Suprapubic skin (tissue), 4 donors: ENCODE results near the gene MYNN. TPM values are rescaled to one million over a fixed set of nuclear protein-coding genes. Genes with fewer than 3 reads are reported as not detected.

Source experiments
- DNase-seq, 2 donors: peaks; one replicate each; pipeline ENCODE4 v3.0.0-alpha.2; 2019; ENCODE audit warnings: low spot score in 2 of 2
- H3K27ac ChIP-seq: fragments of 200-600 bp; sonication (generic); one replicate; pipeline ENCODE4 v1.5.1; 2019
- H3K27me3 ChIP-seq: fragments of 200-600 bp; sonication (generic); one replicate; pipeline ENCODE4 v1.5.1; 2019
- H3K36me3 ChIP-seq: fragments of 200-600 bp; sonication (generic); one replicate; pipeline ENCODE4 v1.5.1; 2019
- H3K4me1 ChIP-seq: fragments of 200-600 bp; sonication (generic); one replicate; pipeline ENCODE4 v1.5.1; 2019
- H3K4me3 ChIP-seq: fragments of 200-600 bp; sonication (generic); one replicate; pipeline ENCODE4 v1.5.1; 2019; ENCODE audit warnings: mild to moderate bottlenecking
- H3K9me3 ChIP-seq: fragments of 200-600 bp; sonication (generic); one replicate; pipeline ENCODE4 v1.5.1; 2019
- EP300 ChIP-seq: sonication (generic); formaldehyde crosslinking; IDR thresholded peaks from one replicate; pipeline ENCODE4 v1.6.1; 2017; ENCODE audit warnings: antibody characterized with exemption
- POLR2A ChIP-seq, 2 donors: fragments of 450-650 bp; IDR thresholded peaks; one replicate each; pipeline ENCODE4 v1.6.1; 2017; ENCODE audit warnings: antibody characterized with exemption in 2 of 2, mild to moderate bottlenecking in 2 of 2, moderate library complexity in 2 of 2
- POLR2AphosphoS5 ChIP-seq, 3 donors: sonication (generic); formaldehyde crosslinking; IDR thresholded peaks; one replicate each; pipeline ENCODE4 v1.6.1; 2017; ENCODE audit warnings: antibody characterized with exemption in 3 of 3
- WGBS: methylation state at CpG from one replicate; pipeline ENCODE4 v1.1.5; 2018; 5-methylcytosine and 5-hydroxymethylcytosine counted together
- total RNA-seq, 4 donors: library from RNA; depleted of rRNA; stranded (reverse); fragments of >200 nt; gene quantifications; one replicate each; pipeline ENCODE4 v1.1.0, GENCODE V29; 2016
- TF ChIP-seq, protein P1 (sequence below), 2 donors: fragments of 200-600 bp in 1 of 2; fragments of 450-650 bp in 1 of 2; sonication (generic) in 1 of 2; IDR thresholded peaks; one replicate each; pipeline ENCODE4 v1.5.1; 2016 to 2019; ENCODE audit warnings: antibody characterized with exemption in 2 of 2, mild to moderate bottlenecking in 1 of 2, moderate library complexity in 1 of 2

MYNN gene
- total RNA-seq, 4 donors from 2014 or later = 13.6 to 19.2 (median 18.0) TPM

DNA sequence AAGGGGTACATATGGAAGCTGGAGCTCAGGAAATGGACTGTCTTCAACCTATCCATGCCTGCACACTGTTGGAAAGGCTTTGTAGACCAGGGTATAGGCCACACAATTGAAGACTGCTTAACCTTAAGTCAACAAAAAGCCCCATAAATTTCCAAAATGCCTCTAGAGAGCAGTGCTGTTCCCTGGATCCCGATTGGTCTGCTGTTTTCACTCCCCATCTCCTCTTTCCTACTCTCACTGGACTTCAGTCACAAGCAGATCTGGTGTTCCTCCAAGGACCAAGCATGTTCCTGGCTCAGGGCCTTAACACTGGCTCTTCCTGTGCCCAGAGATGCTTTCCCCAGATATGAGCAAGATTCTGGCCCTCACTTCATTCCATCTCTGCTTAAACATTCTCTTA is 62.3 kb downstream of the MYNN start:
- WGBS = 45% methylated on average over 1 of the region's 1 CpG
- Histone ChIP-seq H3K4me1 (no peaks in the 10 kb centered on the region), H3K27ac (no peak overlapping the region), H3K36me3 (no peaks in the 10 kb centered on the region), H3K27me3 (no peaks in the 10 kb centered on the region), H3K9me3 (no peaks in the 10 kb centered on the region), H3K4me3 (no peak overlapping the region)
- TF ChIP-seq POLR2A (IDR thresholded peaks at IDR 0.05) (no peak), EP300 (no peak), POLR2AphosphoS5 (IDR thresholded peaks at IDR 0.05) (no peak)
- TF ChIP-seq, protein P1, sequence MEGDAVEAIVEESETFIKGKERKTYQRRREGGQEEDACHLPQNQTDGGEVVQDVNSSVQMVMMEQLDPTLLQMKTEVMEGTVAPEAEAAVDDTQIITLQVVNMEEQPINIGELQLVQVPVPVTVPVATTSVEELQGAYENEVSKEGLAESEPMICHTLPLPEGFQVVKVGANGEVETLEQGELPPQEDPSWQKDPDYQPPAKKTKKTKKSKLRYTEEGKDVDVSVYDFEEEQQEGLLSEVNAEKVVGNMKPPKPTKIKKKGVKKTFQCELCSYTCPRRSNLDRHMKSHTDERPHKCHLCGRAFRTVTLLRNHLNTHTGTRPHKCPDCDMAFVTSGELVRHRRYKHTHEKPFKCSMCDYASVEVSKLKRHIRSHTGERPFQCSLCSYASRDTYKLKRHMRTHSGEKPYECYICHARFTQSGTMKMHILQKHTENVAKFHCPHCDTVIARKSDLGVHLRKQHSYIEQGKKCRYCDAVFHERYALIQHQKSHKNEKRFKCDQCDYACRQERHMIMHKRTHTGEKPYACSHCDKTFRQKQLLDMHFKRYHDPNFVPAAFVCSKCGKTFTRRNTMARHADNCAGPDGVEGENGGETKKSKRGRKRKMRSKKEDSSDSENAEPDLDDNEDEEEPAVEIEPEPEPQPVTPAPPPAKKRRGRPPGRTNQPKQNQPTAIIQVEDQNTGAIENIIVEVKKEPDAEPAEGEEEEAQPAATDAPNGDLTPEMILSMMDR (IDR thresholded peaks at IDR 0.05) = no peak
- DNase-seq = no peak

DNA sequence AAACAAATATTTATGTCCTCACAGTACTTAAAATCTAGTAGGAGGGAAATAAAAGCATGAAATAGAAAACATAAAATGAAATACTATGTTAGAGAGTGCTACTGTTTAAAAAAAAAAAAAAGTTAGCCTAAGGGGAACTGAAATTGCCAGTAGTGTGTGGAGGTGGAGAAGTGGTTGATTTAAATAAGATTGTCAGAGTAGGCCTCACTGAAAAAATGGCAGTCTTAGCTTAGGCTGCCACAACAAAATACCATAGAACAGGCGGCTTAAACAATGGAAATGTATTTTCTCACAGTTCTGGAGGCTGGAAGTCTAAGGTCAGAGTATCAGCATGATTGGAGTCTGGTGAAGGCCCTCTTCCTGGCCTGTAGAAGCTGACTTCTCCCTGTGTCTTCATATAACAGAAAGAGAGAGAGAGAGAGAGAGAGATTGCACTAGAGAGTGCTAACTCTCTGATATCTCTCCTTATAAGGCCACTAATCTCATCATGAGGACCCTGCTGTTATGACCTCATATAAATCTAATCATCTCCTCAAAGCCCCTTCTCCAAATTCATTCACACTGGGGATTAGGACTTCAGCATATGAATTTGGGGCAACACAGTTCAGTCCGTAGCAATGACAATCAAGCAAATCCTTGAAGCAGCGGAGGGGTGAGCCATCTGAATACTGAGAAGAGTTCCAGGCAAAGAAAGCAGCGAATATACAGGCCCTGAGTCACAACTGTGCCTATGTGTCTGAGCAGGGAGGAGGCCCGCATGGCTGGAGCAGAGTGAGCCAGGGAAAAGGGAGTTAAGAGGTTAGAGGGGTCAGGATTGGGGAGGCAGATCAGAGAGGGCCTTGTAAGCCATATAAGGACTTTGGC is 63.1 kb downstream of the MYNN start:
- H3K27ac ChIP-seq = no peak overlapping the region
- H3K4me3 ChIP-seq = no peak overlapping the region
- DNase-seq = no peak
- H3K36me3 ChIP-seq = no peaks in the 10 kb centered on the region
- H3K9me3 ChIP-seq = no peaks in the 10 kb centered on the region
- WGBS = 82% methylated on average over 5 of the region's 5 CpGs
- no peaks in the 10 kb centered on the region for H3K4me1 ChIP-seq
- TF ChIP-seq EP300 = no peak
- TF ChIP-seq POLR2AphosphoS5 (IDR thresholded peaks at IDR 0.05) = no peak
- TF ChIP-seq, protein P1 (IDR thresholded peaks at IDR 0.05) = no peak
- TF ChIP-seq POLR2A (IDR thresholded peaks at IDR 0.05) = no peak
- H3K27me3 ChIP-seq = no peaks in the 10 kb centered on the region

DNA sequence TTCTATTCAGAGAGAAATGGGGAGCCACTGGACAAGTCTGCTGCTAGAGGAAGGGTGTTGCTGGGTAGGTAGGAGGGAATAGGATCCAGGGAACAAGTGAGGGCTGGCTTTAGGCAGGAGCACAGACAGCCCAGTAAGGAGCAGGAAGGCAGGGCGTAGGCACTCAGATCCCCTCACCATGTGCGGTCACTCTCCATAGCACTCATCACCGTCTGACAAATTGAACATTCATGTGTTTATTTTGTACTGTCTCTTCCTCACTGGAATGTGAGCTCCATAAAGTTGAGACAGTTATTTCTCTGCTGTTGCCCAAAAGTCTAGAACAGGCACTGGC is 63.7 kb downstream of the MYNN start:
- no peaks in the 10 kb centered on the region for H3K36me3 ChIP-seq
- H3K27ac ChIP-seq = no peak overlapping the region
- 92% methylated on average over 3 of the region's 3 CpGs for WGBS
- H3K27me3 ChIP-seq = no peaks in the 10 kb centered on the region
- DNase-seq = no peak
- no peak overlapping the region for H3K4me3 ChIP-seq
- TF ChIP-seq POLR2A (IDR thresholded peaks at IDR 0.05) (no peak), EP300 (no peak), POLR2AphosphoS5 (IDR thresholded peaks at IDR 0.05) (no peak)
- TF ChIP-seq, protein P1 (IDR thresholded peaks at IDR 0.05) = no peak
- no peaks in the 10 kb centered on the region for H3K4me1 ChIP-seq
- no peaks in the 10 kb centered on the region for H3K9me3 ChIP-seq

DNA sequence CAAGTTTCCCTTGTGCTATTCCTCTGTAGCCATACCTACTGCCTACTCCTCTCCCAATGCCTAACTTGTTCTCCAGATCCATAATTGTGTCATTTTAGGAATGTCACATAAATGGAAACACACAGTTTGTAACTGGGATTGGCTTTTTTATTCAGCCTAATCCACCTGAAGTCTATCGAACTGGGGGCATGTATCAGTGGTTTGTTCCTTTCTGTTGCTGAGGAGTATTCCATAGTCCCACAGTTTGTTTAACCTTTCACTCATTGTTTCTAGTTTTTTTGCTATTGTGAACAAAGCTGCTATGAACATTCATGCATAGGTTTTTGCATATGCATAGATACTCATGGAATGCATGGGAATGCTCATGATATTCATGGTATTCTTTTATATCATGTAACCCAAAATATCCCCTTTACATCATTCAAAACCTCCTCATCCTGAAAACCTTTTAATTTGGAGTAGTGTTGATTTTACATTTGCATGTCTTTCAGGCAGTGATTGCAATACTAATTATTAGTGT is 65.4 kb downstream of the MYNN start:
- TF ChIP-seq EP300 (no peak), POLR2AphosphoS5 (IDR thresholded peaks at IDR 0.05) (no peak), POLR2A (IDR thresholded peaks at IDR 0.05) (no peak)
- TF ChIP-seq, protein P1 (IDR thresholded peaks at IDR 0.05) = no peak
- no peak overlapping the region for H3K4me3 ChIP-seq
- no peak for DNase-seq
- no peaks in the 10 kb centered on the region for H3K4me1 ChIP-seq
- no peak overlapping the region for H3K27ac ChIP-seq
- WGBS = 86% methylated on average over 1 of the region's 1 CpG
- no peaks in the 10 kb centered on the region for H3K36me3 ChIP-seq
- no peaks in the 10 kb centered on the region for H3K27me3 ChIP-seq
- no peaks in the 10 kb centered on the region for H3K9me3 ChIP-seq

Other genes starting within 250 kb of the MYNN start
- 1 to 10 TPM; 1.1 to 6.4 (median 3.2) TPM for gene MECOM, start 109.7 kb upstream of the MYNN start, total RNA-seq
- gene TERC, start 8.3 kb upstream of the MYNN start, total RNA-seq = 10 to 100 TPM; 33.2 to 61.7 (median 49.7) TPM
- under 1 TPM in 3 of 4 donors, not detected in 1; 0.39 to 0.68 (median 0.60) TPM for gene ACTRT3, start 3.8 kb upstream of the MYNN start, total RNA-seq
- gene LRRIQ4, start 39.5 kb downstream of the MYNN start, total RNA-seq = not detected
- under 1 TPM; 0.34 to 0.89 (median 0.71) TPM for gene LRRC34, start 39.5 kb downstream of the MYNN start, total RNA-seq
- gene LRRC31, start 96.5 kb downstream of the MYNN start, total RNA-seq = under 1 TPM in 2 of 4 donors, not detected in 2; 0.26 to 0.32 TPM
- gene SAMD7, start 138.2 kb downstream of the MYNN start, total RNA-seq = not detected
- gene SEC62, start 193.4 kb downstream of the MYNN start, total RNA-seq = 10 to 100 TPM; 18.3 to 35.3 (median 28.9) TPM